NCI-H510A treated with DMSO at 0.1 percent for 48 hours (cell line): Measurements from ENCODE around the gene FOXI1.
"Not testable (repeated sequence)": the region's sequence is repeated elsewhere in the genome, so short reads cannot be mapped to it uniquely, and the experiment has no call there.

Experiments
- DNase-seq: peaks from one replicate; lab custom pipeline; 2025; lab: John Stamatoyannopoulos, UW

The FOXI1 gene

DNA sequence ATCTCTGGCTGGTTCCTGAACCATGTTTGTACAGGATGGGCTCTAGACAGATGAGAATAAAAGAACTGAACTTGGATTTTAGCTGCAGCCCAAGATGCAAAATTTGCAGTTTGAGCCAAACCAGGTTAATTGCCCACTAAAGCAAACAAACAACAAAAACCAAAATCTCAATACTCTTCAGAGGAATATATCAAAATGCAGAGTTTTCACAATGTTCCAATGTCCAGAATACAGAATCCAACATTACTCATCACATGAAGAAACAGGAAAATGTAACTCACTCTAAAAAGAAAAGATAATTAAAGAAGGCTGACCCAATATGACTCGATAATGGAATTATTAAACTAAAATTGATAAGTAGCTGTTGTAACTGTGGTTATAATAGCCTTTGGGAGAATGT, 20.4 kb downstream of the FOXI1 start:
- DNase-seq, result no peak

DNA sequence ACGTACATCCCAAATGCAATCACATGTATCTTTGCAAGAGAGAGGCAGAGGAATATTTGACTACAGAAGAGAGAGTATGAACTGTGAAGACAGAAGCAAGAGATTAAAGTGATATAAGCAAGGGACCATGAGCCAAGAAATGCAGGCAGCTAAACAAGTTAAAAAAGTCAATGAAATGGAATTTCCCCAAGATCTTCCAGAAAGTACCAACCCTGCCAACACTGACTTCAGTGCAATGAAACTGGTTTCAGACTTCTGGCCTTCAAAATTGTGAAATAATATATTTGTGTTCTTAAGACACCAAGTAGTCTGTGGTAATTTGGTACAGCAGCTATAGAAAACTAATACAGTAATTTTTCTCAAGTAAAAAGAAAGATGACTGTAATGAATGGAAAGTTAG, 20.9 kb downstream of the FOXI1 start:
- no peak for DNase-seq

DNA sequence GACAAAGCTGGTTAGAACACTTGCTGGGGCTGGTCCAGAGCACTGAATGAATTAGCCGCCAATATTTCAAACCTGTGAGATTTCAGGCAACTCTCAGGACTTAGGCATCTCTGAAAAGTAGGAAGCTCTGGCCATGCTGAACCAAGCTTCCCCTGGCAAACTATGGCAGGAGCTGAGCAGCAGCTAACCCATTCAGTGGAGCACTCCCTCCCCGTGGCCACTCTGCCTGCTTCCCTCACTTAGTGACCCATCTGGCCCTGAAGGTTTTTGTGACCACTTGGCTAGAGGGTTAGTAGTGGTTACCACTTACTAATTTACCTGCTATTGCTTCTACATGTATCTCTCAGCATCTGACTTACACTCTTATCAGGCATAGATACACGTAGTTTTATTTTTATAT, 25.5 kb downstream of the FOXI1 start:
- no peak for DNase-seq

DNA sequence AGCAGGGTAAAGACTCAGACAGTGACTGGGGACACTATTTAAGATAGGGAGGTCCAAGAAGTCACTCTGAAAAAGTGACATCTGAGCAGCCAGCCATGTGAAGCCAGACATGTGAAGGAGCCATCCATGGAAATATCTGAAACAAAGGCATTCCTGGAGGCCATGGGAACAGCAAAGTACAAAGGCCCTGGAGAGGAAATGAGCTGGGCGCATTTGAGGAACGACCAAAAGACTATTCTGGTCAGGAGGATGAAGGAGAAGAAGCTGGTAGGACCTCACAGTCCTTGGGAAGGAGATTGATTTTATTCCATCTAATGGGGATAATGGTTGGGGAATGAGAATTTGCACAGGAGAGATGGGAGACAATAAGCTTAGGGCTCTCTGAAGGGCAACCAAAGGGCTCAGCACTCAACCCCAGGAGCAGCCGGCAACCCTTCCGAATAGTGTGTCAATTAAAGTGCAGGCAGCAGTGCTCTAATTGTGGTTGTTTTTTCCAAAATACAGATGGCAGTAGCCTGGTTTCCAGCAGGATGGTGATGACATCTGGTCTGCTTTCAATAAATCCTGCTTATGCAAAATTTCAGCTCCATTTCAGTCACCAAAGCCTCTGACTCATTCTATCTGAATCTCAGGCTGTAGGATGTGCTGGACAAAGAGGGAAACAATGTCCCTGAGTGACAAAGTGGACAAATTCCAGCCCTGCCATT, 26.7 kb downstream of the FOXI1 start:
- DNase-seq, result no peak

DNA sequence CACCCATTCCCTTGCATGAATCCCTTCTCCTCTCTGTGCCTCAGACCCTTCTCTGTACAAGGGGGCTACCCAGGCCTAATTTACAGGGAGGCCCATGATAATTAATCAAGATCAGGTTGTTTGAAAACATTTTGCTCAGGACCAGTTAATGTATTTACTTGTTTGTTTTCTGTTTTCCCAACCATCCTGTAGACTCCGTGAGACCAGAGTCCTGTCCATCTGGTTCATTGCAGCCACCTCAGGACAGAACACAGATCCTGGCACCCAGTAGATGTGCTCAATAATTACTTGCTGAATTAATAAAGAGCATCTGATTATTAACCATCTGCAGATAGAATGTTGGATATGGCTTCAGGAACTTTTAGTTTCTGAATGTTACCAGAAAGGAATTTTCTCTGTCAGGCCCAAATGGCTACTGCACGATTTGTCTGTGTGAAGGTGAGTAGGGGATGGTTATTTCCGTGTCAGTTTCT, 27.3 kb downstream of the FOXI1 start:
- DNase-seq, result no peak

DNA sequence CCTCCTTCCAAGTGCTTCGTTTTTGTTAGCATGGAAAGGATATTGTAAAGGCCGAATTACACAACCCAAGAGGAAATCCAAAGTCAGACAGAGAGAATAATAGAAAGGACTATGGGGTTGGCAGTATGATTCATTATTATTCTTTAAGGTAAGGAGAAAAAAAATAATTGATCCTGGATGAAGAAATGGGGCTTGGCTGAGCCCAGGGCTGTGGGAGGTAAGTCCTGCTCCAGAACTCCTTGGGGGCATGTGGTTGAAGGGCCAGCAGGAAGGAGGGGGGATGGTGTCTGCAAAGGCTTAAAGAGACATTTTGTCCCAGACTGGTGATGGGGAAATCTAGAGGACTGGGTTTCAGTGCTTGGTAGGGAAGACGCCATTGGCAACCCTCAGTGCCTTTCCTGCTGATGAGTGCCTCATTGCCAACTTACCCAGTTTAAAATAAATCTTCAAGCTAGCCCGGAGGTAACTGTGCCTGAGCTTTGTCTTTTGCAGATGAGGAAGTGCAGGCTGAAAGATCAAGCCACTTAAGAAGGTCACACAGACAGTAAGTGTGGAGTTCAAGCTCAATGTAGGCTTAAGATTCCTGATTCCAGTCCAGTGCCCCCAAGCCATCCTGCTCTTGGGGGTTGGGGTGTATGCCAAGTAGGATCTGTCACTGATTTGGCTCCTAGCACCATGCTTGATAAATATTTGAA, 30.2 kb downstream of the FOXI1 start:
- no peak for DNase-seq

DNA sequence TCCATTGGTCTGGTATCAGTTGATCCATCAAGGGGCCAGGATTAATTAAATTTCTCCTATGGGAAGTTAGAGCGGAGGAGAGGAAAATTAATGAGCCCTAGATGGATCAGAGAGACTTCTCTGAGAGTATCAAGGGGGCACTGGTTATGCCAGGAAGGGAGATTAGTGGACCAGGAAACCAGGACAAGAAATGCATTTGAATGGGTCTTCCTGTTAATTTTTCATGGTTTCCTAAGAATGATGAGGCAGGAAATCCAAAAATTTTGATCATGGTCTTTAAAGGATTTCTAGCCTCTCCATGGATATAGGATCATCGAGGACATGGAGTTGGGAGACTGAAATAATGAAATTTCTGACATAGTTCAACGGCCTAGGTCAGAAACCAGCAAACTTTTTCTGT, 30.8 kb downstream of the FOXI1 start:
- no peak for DNase-seq

DNA sequence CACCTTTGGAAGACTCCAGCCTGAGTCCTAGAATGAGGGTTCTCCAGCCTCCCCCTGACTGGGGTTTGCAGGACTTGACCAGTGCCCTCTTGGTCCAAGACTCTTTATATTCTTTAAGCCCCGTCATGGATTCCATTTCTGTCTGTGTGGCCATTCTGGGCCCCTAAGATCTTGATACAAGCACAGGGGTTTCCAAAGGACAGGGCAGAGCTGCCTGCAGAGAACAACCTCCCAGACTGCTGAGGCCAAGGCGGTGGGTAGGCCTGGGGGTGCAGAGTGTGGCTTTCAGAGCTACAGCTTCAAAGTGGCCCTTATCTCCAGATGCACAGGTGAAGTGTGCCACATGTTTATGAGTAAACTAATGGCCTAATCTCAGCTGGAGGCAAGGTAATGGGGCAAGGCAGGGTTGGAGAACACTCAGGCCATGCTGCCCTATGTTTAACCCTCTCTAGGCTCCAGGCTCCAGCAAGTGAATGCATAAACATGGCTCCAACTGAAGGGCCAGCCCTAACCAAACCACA, 32.1 kb downstream of the FOXI1 start:
- DNase-seq, result no peak

DNA sequence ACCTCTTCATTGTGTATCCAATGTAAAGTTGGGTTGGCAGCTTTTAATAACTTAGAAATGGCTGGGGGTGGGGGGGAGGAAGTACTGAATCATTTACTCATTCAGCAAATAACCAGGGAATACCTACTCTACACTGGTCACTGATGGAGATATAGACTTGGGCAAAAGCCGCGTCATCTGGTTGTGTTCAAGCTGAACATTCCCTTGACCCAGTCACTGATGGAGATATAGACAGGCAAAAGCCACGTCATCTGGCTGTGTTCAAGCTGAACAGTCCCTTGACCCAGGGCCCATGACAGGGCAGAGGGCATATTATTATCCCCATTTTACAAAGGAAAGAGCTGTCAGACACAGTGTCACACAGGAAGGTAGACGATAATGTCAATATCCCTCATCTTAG, 32.6 kb downstream of the FOXI1 start:
- DNase-seq, result no peak

DNA sequence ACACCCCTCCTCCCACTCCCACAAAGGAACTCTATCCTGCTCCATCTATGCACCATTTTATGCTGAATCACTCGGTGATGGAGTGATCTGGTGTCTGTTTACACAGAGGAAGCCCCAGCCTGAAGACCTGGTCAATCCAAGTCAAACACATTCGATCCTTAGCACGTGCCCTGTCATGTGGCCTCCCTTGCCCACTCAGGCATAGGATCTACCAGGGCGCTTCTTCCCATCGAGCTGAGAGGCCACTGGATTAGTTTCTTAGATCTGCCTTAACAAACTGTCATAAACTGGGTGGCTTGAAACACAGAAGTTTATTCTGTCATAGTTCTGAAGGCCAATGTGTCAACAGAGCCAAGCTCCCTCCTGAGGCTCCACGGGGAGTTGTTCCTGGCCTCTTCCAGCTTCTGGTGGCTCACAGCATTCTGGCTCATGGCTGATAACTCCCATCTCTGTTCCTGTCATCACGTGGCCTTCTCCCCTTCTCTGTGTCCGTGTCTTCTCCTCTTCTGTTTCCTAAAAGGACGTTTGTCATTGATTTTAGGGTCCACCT, 34.2 kb downstream of the FOXI1 start:
- DNase-seq, result no peak

DNA sequence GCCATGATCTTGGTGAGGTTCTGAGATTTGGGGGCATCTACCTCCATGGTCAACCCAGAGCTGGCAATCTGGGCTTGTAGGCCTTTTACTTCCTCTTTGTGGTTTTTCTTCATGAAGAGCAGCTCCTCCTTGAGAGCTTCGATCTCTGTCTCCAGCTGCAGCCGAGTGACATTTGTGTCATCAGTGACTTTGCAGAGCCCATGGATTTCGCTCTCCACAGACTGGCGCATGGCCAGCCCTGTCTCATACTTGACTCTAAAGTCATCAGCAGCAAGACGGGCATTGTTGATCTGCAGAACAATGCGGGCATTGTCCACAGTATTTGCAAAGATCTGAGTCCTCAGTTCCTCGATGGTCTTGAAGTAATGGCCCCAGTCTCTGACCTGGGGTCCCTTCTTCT, 35.5 kb downstream of the FOXI1 start:
- DNase-seq, result not testable (repeated sequence)

DNA sequence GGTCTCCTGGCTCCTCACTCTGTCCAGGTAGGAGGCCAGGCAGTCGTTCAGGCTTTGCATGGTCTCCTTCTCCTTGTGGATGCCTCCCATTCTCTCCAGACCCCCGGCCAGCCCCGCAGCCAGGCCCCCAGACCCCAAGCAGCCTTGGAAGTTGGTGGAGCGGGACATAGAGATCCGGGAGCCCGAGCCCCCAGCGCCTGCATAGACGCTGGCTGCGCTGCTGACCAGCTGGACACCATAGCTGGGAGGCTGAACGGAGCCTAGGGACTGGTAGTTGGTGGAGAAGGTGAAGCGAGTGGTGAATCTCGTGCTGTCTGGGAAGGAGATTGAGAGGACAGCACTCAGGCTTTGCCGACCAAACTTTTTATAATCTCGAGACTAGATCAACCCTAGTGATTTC, 35.9 kb downstream of the FOXI1 start:
- DNase-seq, result no peak

DNA sequence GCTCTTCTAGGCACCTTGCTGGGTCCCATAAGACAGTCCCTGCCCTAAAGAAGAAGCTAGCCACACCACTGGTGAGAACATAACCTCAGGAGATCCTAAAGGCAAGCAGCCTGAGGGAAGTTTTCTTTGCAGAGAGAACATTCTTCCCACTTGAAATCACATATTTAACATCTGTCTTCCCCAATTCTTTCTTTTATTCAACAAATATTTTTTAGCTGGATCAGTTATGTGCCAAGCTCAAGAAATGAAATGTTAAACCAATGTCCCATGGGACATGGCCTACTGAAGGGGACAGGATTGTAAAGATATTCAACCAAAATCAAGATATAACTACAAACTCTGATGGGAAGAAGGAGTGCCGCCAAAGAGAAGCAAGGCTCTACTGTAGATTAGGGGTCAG, 36.5 kb downstream of the FOXI1 start:
- DNase-seq, result no peak

DNA sequence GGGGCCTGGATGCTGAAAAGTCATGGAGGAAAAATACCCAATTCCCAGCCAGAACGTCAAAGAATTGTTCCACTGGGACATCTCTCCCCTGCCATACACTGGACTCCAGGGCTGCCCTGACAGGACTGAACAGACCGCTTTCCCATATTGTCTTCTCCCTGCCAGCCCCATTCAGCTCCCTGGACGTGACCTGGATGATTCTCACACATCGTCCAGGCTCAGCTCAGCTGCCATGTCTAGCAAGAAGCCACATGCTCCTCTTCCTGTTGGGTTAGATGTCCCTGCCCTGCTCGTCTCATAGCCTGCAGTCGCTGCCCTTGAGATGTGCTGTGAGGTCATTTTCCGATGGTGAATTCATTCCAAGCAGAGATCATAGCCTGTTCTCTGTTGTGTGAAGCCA, 37.4 kb downstream of the FOXI1 start:
- DNase-seq, result no peak

DNA sequence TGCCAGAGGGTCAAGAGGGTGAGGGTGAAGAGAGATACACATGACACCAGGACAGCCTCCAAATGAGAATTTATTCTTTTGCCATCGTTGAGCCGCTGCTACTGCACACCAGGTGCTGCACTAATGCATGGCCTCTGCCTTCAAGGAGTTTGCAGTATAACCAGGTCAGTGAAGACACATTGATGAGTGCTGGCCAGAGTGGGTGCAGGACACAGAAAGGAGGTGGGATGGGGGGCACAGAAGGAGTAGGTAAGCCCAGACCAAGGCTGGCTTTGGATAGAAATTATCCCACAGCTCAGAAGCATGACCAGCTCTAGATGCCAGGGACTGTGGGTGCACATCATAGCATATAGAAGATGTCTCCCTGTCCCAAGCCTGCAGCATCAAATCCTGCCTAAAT, 38.0 kb downstream of the FOXI1 start:
- no peak for DNase-seq

DNA sequence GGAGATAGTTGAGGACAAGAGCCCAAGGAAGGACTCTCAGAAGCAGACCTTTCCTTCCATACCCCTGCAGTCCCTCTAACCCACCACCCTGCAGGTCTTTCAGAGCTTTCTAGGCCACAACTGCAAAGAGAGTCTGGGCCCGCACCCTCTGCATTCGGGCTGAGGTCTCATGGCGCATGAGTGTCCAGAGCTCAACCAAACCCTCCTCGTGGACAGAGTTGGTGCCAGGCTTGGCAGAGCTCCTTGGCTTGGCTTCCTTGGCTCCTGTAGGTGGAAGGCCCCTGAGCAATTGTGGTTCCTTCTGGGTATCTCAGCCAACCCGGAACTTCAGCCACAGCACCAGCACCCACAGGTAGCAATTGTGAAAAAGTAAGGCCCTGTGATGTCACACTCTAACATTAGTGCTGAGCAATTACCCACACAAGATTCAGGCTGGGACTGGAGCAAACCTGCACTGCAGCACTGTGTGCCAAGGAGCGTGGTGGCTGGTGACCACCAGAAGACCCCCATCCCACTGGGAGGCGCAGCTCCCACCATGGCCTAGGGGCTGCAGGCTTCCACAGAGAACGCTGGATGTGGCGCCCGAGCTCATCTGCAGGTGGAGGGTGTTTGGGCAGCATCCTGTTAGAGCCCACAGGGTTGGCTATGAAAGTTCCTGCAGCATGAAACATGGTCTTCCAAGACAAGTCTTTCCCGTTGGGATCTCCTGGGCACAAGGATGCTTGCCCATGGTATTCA, 38.8 kb downstream of the FOXI1 start:
- no peak for DNase-seq

DNA sequence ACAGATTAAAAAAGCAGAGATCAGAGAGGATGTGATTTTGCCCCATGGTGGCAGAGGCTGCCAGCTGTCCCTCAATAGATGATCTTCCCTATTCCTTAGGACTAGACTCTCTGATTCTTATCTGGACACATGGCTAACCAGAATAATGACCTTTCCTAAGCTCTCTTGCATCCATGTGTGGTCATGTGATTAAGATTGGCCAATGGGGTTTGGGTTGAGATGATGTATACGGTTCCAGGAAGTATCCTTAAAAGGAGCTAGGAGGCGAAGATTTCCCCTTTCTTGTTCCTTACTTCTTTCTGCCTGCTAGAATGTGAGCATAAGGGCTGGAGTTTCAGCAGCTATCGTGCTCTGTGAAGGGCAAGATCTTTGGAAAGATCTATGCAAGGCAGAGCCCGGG, 39.8 kb downstream of the FOXI1 start:
- no peak for DNase-seq

DNA sequence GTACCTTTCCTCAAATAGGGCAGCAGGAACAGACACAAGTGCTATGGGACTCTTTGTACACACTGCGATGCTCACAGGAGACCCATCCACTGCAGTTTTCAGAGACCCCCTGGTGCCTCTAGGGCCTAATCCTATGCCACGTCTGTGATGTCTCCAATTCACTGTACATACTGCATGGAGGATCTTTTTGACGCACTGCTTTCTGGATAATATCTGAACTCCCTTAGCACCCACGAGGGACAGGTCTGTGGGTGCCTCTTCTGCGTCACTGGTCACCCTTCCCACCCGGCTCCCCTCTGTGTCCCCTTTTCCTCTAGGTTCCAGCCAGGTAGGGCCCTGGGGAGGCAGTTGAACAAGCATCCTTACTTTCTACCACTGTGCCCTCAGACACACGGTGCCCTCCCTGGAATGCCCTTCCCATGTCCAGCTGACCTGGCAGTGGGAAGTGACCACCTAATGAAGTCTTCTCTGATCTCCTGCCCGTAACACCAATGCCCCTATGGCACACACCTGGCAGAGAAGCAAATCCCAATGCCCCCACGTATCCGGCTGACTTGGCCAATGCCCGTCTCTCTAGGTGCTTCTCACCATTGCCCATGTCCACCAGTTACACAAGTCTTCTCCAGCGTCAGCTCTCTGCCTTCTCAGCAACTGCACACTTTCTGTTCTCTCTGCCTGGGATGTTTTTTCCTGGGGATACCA, 41.5 kb downstream of the FOXI1 start:
- no peak for DNase-seq

DNA sequence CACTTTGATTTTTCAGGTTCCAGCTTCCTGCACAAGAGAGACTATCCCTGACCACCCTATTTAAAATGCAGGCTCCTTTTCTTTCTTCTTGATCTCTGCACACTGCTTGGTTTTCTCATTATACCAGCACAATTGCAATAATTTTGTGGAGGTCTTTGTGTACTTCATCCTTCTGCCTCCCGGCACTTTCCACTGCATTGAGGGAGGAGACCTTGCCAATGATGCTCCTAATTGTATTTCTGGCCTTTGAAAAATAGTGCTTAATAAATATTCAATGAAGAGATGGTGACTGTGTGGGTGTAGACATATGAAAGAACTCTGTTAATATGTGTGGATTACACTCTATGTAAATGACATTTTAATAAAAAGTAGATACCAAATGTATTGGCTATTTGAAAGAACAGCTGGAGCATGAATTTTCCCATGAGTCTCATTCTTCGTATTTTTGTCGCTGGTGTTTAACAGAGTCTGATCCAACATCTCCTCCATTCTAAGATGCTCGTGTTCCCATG, 42.1 kb downstream of the FOXI1 start:
- no peak for DNase-seq

DNA sequence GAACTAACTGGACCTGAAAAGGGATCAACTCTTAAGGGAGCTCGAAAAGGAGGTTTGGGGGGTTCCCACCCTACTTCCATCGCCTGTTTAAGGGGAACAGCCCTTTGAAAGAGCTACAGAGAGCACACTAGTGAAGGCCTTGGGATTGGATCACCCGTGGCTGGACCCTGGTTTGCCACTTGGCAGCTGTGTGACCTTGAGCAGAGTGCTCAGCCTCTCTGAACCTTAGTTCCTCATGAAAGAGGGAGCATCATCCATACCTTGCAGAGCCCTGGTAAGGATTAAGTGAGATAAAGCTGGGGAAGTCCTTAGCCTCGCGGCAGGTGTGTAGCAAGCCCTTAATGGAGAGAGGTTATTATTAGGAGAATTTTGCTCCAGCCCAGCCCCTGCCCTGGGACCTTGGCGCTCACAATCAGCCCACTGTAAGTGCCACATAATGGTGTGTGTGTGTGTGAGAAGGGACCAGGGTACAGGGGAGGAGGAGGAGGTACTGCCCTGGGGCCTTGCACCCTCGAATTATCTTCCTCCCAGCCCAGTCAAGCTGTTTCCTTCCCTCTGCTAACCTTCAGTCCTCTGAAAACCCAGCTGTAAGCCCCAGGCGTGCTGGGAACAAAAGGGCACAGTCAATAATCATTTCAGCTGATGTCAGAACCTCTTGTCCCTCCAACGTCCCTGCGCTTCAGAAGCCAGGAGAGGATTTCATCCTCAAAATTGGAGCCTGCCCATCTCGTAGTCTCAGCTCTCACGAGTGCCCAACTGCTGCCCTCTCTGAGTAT, 42.9 kb downstream of the FOXI1 start:
- no peak for DNase-seq

DNA sequence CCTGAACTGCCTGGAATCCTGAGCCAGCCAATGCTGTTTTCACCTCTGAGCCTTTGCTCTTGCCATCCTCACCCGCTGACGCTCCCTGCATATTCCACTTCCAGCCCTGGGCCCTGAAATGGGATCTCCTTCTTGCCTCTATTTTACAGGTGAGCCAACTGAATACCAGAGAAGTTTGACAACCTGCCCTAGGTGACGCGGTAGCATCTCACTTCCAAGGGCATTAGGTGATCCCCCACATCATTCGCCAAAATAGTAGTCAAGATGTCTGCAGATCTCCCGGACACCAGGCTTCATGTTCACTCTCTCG, 43.5 kb downstream of the FOXI1 start:
- DNase-seq, result no peak
